HepG2 (cell line): Measurements from ENCODE around the gene MAGEA12.
"Not testable (repeated sequence)": the region's sequence is repeated elsewhere in the genome, so short reads cannot be mapped to it uniquely, and the experiment has no call there.

Source experiments
- FOXA1 ChIP-seq, 2 experiments: fragments of 450-650 bp in 1 of 2; sonication (generic) in 1 of 2; formaldehyde crosslinking in 1 of 2; IDR thresholded peaks; 2 replicates each; pipeline versions ENCODE4 v1.4.0 to v1.6.1; 2016 to 2020; ENCODE audit warnings: missing genetic modification reagents in 1 of 2
- MEIS2 ChIP-seq: sonication (generic); formaldehyde crosslinking; IDR thresholded peaks from 2 replicates; pipeline ENCODE4 v1.9.0; 2021; ENCODE audit warnings: mild to moderate bottlenecking, missing genetic modification reagents
- PAF1 ChIP-seq: IDR thresholded peaks from 2 replicates; pipeline ENCODE4 v1.6.1; 2016; ENCODE audit warnings: missing genetic modification reagents, missing compliant biosample characterization
- PHF21A ChIP-seq: sonication (generic); formaldehyde crosslinking; IDR thresholded peaks from 2 replicates; pipeline ENCODE4 v1.5.0; 2020; ENCODE audit warnings: mild to moderate bottlenecking, missing genetic modification reagents
- POLR2A ChIP-seq, 2 experiments: IDR thresholded peaks; 2 replicates each; pipeline ENCODE4 v1.6.1; 2011; ENCODE audit warnings: low read depth in 2 of 2, low read length in 2 of 2, mild to moderate bottlenecking in 1 of 2, moderate library complexity in 1 of 2; ENCODE audit not compliant: insufficient read depth in 1 of 2
- TAF1 ChIP-seq: sonication (generic); formaldehyde crosslinking; IDR thresholded peaks from 2 replicates; pipeline ENCODE4 v1.4.0; 2020; ENCODE audit warnings: missing genetic modification reagents
- TBP ChIP-seq: sonication (generic); formaldehyde crosslinking; IDR thresholded peaks from 2 replicates; pipeline ENCODE4 v1.5.0; 2020; ENCODE audit warnings: missing genetic modification reagents
- ZFP41 ChIP-seq: sonication (generic); formaldehyde crosslinking; IDR thresholded peaks from 2 replicates; pipeline ENCODE4 v1.4.0; 2020; ENCODE audit warnings: mild to moderate bottlenecking, missing genetic modification reagents, borderline replicate concordance
- ZFX ChIP-seq: sonication (generic); formaldehyde crosslinking; IDR thresholded peaks from 2 replicates; pipeline ENCODE4 v1.4.0; 2020; ENCODE audit warnings: mild to moderate bottlenecking, low read depth, missing genetic modification reagents, moderate library complexity
- ZNF782 ChIP-seq: sonication (generic); formaldehyde crosslinking; IDR thresholded peaks from 2 replicates; pipeline ENCODE4 v1.4.0; 2020; ENCODE audit warnings: missing genetic modification reagents, mild to moderate bottlenecking, borderline replicate concordance
- TF ChIP-seq, protein P1 (sequence below): sonication (generic); formaldehyde crosslinking; conservative IDR thresholded peaks from 2 replicates; pipeline ENCODE4 v1.8.1; 2023; ENCODE audit warnings: missing genetic modification reagents
- TF ChIP-seq, protein P2 (sequence below): sonication (generic); formaldehyde crosslinking; IDR thresholded peaks from 2 replicates; pipeline ENCODE4 v1.4.0; 2020; ENCODE audit warnings: mild to moderate bottlenecking, missing genetic modification reagents
- TF ChIP-seq, protein P3 (sequence below): IDR thresholded peaks from 2 replicates; pipeline ENCODE4 v1.6.1; 2016

DNA sequence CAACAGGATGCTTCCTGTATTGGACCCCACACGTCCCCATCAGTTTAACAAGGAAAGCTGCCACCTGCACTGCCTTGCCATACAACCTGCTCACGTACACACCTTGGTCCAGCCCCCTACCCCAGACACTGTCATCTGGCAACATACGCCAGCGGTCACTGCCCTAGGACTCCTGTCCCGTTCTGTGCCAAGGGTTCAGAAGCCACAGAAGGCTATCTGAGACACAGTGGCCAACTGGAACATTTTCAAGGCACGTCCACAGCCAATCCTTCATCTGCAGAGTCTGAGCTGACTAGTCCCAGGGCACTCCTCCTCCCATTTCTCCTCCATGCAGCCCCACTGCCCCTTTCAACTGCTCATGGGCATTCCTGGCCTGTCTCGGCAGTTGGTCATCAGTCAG lies 28.0 kb downstream of the MAGEA12 start:
- TF ChIP-seq ZFP41 (CRISPR knock-in tag); TBP (CRISPR knock-in tag); ZFX; POLR2A (IDR thresholded peaks at IDR 0.05; ENCODE audit: insufficient read depth in 1 of 2, low read depth in 2 of 2, low read length in 2 of 2); PHF21A (CRISPR knock-in tag); TAF1; PAF1; FOXA1 (IDR thresholded peaks at IDR 0.05); FOXA1 (CRISPR knock-in tag; IDR thresholded peaks at IDR 0.05); ZNF782 (CRISPR knock-in tag); MEIS2 (CRISPR knock-in tag): not testable (repeated sequence)
- TF ChIP-seq, protein P1, sequence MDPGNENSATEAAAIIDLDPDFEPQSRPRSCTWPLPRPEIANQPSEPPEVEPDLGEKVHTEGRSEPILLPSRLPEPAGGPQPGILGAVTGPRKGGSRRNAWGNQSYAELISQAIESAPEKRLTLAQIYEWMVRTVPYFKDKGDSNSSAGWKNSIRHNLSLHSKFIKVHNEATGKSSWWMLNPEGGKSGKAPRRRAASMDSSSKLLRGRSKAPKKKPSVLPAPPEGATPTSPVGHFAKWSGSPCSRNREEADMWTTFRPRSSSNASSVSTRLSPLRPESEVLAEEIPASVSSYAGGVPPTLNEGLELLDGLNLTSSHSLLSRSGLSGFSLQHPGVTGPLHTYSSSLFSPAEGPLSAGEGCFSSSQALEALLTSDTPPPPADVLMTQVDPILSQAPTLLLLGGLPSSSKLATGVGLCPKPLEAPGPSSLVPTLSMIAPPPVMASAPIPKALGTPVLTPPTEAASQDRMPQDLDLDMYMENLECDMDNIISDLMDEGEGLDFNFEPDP = not testable (repeated sequence)
- TF ChIP-seq, protein P2, sequence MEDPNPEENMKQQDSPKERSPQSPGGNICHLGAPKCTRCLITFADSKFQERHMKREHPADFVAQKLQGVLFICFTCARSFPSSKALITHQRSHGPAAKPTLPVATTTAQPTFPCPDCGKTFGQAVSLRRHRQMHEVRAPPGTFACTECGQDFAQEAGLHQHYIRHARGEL (CRISPR knock-in tag) = not testable (repeated sequence)
- TF ChIP-seq, protein P3, sequence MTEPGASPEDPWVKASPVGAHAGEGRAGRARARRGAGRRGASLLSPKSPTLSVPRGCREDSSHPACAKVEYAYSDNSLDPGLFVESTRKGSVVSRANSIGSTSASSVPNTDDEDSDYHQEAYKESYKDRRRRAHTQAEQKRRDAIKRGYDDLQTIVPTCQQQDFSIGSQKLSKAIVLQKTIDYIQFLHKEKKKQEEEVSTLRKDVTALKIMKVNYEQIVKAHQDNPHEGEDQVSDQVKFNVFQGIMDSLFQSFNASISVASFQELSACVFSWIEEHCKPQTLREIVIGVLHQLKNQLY (CRISPR knock-in tag) = not testable (repeated sequence)
